RWPE2 (cell line): Measurements from ENCODE around the gene IER5L.
"Not testable (repeated sequence)": the region's sequence is repeated elsewhere in the genome, so short reads cannot be mapped to it uniquely, and the experiment has no call there.

Experiments used
- ATAC-seq: fragments of 200-7000 bp; cut with Tn5 transposase; 3 replicates; pipeline ENCODE4 v1.9.1; 2021; ENCODE audit warnings: low read depth
- DNase-seq: peaks from one replicate; pipeline ENCODE4 v3.0.0-alpha.2; 2020; ENCODE audit warnings: low spot score
- H3K27ac ChIP-seq: fragments of 450-650 bp; 2 replicates; pipeline ENCODE4 v1.5.1; 2017; ENCODE audit warnings: mild to moderate bottlenecking; ENCODE audit not compliant: poor library complexity, severe bottlenecking
- H3K27me3 ChIP-seq: fragments of 250-450 bp; sonication (Bioruptor Pico); 2 replicates; pipeline ENCODE4 v1.5.1; 2021; ENCODE audit warnings: mild to moderate bottlenecking, moderate library complexity; ENCODE audit not compliant: insufficient read depth, poor library complexity, severe bottlenecking
- H3K36me3 ChIP-seq: fragments of 250-450 bp; sonication (Bioruptor Pico); 2 replicates; pipeline ENCODE4 v1.5.1; 2020; ENCODE audit warnings: low read depth, mild to moderate bottlenecking, moderate library complexity
- H3K4me1 ChIP-seq: fragments of 250-450 bp; sonication (Bioruptor Pico); 2 replicates; pipeline ENCODE4 v1.5.1; 2021; ENCODE audit warnings: mild to moderate bottlenecking, moderate library complexity; ENCODE audit not compliant: insufficient read depth, poor library complexity, severe bottlenecking
- H3K4me3 ChIP-seq: fragments of 250-450 bp; sonication (Bioruptor Pico); 2 replicates; pipeline ENCODE4 v1.5.1; 2021; ENCODE audit warnings: mild to moderate bottlenecking, moderate library complexity; ENCODE audit not compliant: severe bottlenecking
- H3K9me3 ChIP-seq: fragments of 250-450 bp; sonication (Bioruptor Pico); 2 replicates; pipeline ENCODE4 v1.5.1; 2021; ENCODE audit warnings: mild to moderate bottlenecking, moderate library complexity; ENCODE audit not compliant: severe bottlenecking
- CTCF ChIP-seq: fragments of 450-650 bp; IDR thresholded peaks from one replicate; pipeline ENCODE4 v1.5.1; 2017; ENCODE audit warnings: mild to moderate bottlenecking, moderate library complexity; ENCODE audit not compliant: poor library complexity, severe bottlenecking

Gene IER5L

GRCh38 chr9:129163753-129164152 is 14.3 kb downstream of the IER5L start:
- DNase-seq (no peak), ATAC-seq (no peak)
- H3K27me3 ChIP-seq: no peaks in the 10 kb centered on the region
- no peaks in the 10 kb centered on the region for H3K36me3 ChIP-seq
- H3K27ac ChIP-seq: no peak overlapping the region
- H3K4me1 ChIP-seq: peaks cover 22% of the 10 kb centered on the region
- no peak for TF ChIP-seq CTCF
- H3K9me3 ChIP-seq: no peaks in the 10 kb centered on the region
- no peak overlapping the region for H3K4me3 ChIP-seq

GRCh38 chr9:129163198-129163670 is 14.8 kb downstream of the IER5L start:
- not testable (repeated sequence) for H3K36me3 ChIP-seq, DNase-seq, H3K27me3 ChIP-seq, ATAC-seq, H3K4me3 ChIP-seq, H3K9me3 ChIP-seq, H3K27ac ChIP-seq
- peaks cover 17% of the 10 kb centered on the region for H3K4me1 ChIP-seq

GRCh38 chr9:129162497-129163197 is 15.4 kb downstream of the IER5L start:
- Histone ChIP-seq H3K27ac (no peak overlapping the region), H3K36me3 (no peaks in the 10 kb centered on the region), H3K9me3 (no peaks in the 10 kb centered on the region), H3K4me3 (no peak overlapping the region), H3K27me3 (no peaks in the 10 kb centered on the region), H3K4me1 (peaks cover 11% of the 10 kb centered on the region)
- ATAC-seq (no peak), DNase-seq (no peak)
- TF ChIP-seq CTCF: no peak

- Histone ChIP-seq H3K27ac (no peak overlapping the region), H3K4me3 (no peak overlapping the region), H3K9me3 (no peaks in the 10 kb centered on the region), H3K36me3 (no peaks in the 10 kb centered on the region), H3K27me3 (no peaks in the 10 kb centered on the region), H3K4me1 (peaks cover 1% of the 10 kb centered on the region)
- DNase-seq: no peak
- TF ChIP-seq CTCF: no peak
- no peak for ATAC-seq
Observed at GRCh38 chr9:129161534-129161837, 16.6 kb downstream of the IER5L start.

- no peak for ATAC-seq
- no peaks in the 10 kb centered on the region for H3K27me3 ChIP-seq
- H3K9me3 ChIP-seq: no peaks in the 10 kb centered on the region
- no peak for DNase-seq
- no peak overlapping the region for H3K4me3 ChIP-seq
- H3K36me3 ChIP-seq: no peaks in the 10 kb centered on the region
- no peak overlapping the region for H3K27ac ChIP-seq
- no peak for TF ChIP-seq CTCF
- no peaks in the 10 kb centered on the region for H3K4me1 ChIP-seq
Observed at GRCh38 chr9:129160712-129161533, 17.1 kb downstream of the IER5L start.
